GM23338 (cell line): ENCODE results near the gene GGA1. TPM values are rescaled to one million over a fixed set of nuclear protein-coding genes. Genes with fewer than 3 reads are reported as not detected.

Experiments
- ATAC-seq: fragments of 200-7000 bp; cut with Tn5 transposase; 3 replicates; pipeline ENCODE4 v1.9.1; 2020
- DNase-seq: peaks from one replicate; pipeline ENCODE4 v3.0.0-alpha.2; 2015; ENCODE audit warnings: low spot score
- H2AFZ ChIP-seq: fragments of 200-600 bp; sonication (generic); 2 replicates; pipeline ENCODE4 v1.8.0; 2016; ENCODE audit warnings: antibody characterized with exemption, mild to moderate bottlenecking, moderate library complexity
- H3F3A ChIP-seq: fragments of 200-600 bp; sonication (generic); replicated peaks from 2 replicates; pipeline ENCODE4 v1.8.0; 2017; ENCODE audit warnings: antibody characterized with exemption, mixed run types, low read depth
- H3K27ac ChIP-seq: fragments of 200-600 bp; sonication (generic); 2 replicates; pipeline ENCODE4 v1.6.1; 2016; ENCODE audit warnings: low read depth
- H3K27me3 ChIP-seq: fragments of 200-600 bp; sonication (generic); 2 replicates; pipeline ENCODE4 v1.8.0; 2016; ENCODE audit warnings: mild to moderate bottlenecking, mixed run types, moderate library complexity; ENCODE audit not compliant: insufficient read depth
- H3K36me3 ChIP-seq: fragments of 200-600 bp; sonication (generic); 2 replicates; pipeline ENCODE4 v1.8.0; 2016; ENCODE audit warnings: mild to moderate bottlenecking; ENCODE audit not compliant: insufficient read depth
- H3K4me1 ChIP-seq: fragments of 200-600 bp; sonication (generic); 2 replicates; pipeline ENCODE4 v1.8.0; 2016; ENCODE audit warnings: mild to moderate bottlenecking, moderate library complexity; ENCODE audit not compliant: insufficient read depth
- H3K4me2 ChIP-seq: fragments of 200-600 bp; sonication (generic); 2 replicates; pipeline ENCODE4 v1.7.1; 2017; ENCODE audit warnings: mixed run types
- H3K4me3 ChIP-seq: fragments of 200-600 bp; sonication (generic); 2 replicates; pipeline ENCODE4 v1.6.1; 2016; ENCODE audit warnings: mixed run types
- H3K79me2 ChIP-seq: fragments of 200-600 bp; sonication (generic); replicated peaks from 2 replicates; pipeline ENCODE4 v1.8.0; 2017; ENCODE audit warnings: mild to moderate bottlenecking; ENCODE audit not compliant: insufficient read depth
- H3K9me2 ChIP-seq: fragments of 200-600 bp; sonication (generic); 2 replicates; pipeline ENCODE4 v1.8.0; 2017; ENCODE audit not compliant: insufficient read depth
- H4K20me1 ChIP-seq: fragments of 200-600 bp; sonication (generic); replicated peaks from 2 replicates; pipeline ENCODE4 v1.8.0; 2017; ENCODE audit warnings: mild to moderate bottlenecking; ENCODE audit not compliant: insufficient read depth
- H3K27ac Mint-ChIP-seq: 2 replicates; pipeline ENCODE4 v1.8.0; 2020; ENCODE audit warnings: inconsistent platforms, mild to moderate bottlenecking, moderate library complexity, mixed read lengths
- H3K27me3 Mint-ChIP-seq: 3 replicates; pipeline ENCODE4 v1.8.0; 2022; ENCODE audit warnings: low read depth, mild to moderate bottlenecking, moderate library complexity, mixed read lengths, inconsistent platforms; ENCODE audit not compliant: insufficient read depth, poor library complexity
- H3K36me3 Mint-ChIP-seq: 3 replicates; pipeline ENCODE4 v1.8.0; 2021; ENCODE audit warnings: low read depth, mild to moderate bottlenecking, inconsistent platforms, moderate library complexity, mixed read lengths
- H3K4me1 Mint-ChIP-seq: 3 replicates; pipeline ENCODE4 v1.8.0; 2020; ENCODE audit warnings: mild to moderate bottlenecking, inconsistent platforms, mixed read lengths
- H3K4me3 Mint-ChIP-seq: 3 replicates; pipeline ENCODE4 v1.8.0; 2021; ENCODE audit warnings: moderate library complexity, mild to moderate bottlenecking, inconsistent platforms, mixed read lengths
- H3K9me3 Mint-ChIP-seq: 3 replicates; pipeline ENCODE4 v1.8.0; 2020; ENCODE audit warnings: moderate library complexity, mild to moderate bottlenecking, inconsistent platforms, mixed read lengths
- CREB1 ChIP-seq: fragments of 250-450 bp; sonication (Bioruptor Pico); IDR thresholded peaks from 2 replicates; pipeline ENCODE4 v1.5.0; 2020; ENCODE audit warnings: low read depth, mild to moderate bottlenecking, moderate library complexity
- EZH2 ChIP-seq: fragments of 200-600 bp; sonication (generic); IDR thresholded peaks from one replicate; pipeline ENCODE4 v1.8.0; 2017; ENCODE audit warnings: antibody characterized with exemption, mild to moderate bottlenecking, low read depth; ENCODE audit not compliant: unreplicated experiment
- EZH2phosphoT487 ChIP-seq: fragments of 200-600 bp; sonication (generic); IDR thresholded peaks from one replicate; pipeline ENCODE4 v1.8.1; 2018; ENCODE audit warnings: antibody characterized with exemption; ENCODE audit not compliant: unreplicated experiment
- JUNB ChIP-seq: IDR thresholded peaks from one replicate; pipeline ENCODE4 v1.6.1; 2016; ENCODE audit warnings: antibody characterized with exemption; ENCODE audit not compliant: unreplicated experiment
- NANOG ChIP-seq: IDR thresholded peaks from 2 replicates; pipeline ENCODE4 v1.6.1; 2016; ENCODE audit warnings: antibody characterized with exemption, borderline replicate concordance
- POLR2AphosphoS5 ChIP-seq: IDR thresholded peaks from 2 replicates; pipeline ENCODE4 v1.6.1; 2016; ENCODE audit warnings: antibody characterized with exemption, low read depth
- ZNF114 ChIP-seq: fragments of 250-450 bp; sonication (Bioruptor Pico); IDR thresholded peaks from 2 replicates; pipeline ENCODE4 v1.5.0; 2020; ENCODE audit warnings: mild to moderate bottlenecking, moderate library complexity
- polyA plus RNA-seq: library from polyadenylated mRNA; unstranded; fragments of >200 nt; fragmentation: Nextera tagmentation; extraction: Ambion mirVana; gene quantifications from 2 replicates; pipeline ENCODE4 v1.2.1, GENCODE V29; 2016
- total RNA-seq: library from RNA; depleted of rRNA; stranded (reverse); fragments of >200 nt; shearing (Covaris generic); gene quantifications from 2 replicates; pipeline ENCODE4 v1.2.3, GENCODE V29; 2014
- TF ChIP-seq, protein P1 (sequence below): IDR thresholded peaks from 2 replicates; pipeline ENCODE4 v1.6.1; 2016; ENCODE audit warnings: antibody characterized with exemption
- TF ChIP-seq, protein P2 (sequence below), 2 experiments: fragments of 200-600 bp in 1 of 2; sonication (generic) in 1 of 2; conservative IDR thresholded peaks; 2 replicates each; pipeline versions ENCODE4 v1.5.1 to v1.6.1; 2016 to 2017; ENCODE audit warnings: antibody characterized with exemption in 2 of 2, low read depth in 2 of 2, mild to moderate bottlenecking in 2 of 2, moderate library complexity in 1 of 2

The GGA1 gene
- total and polyA plus RNA-seq, 2 experiments from 2014 or later, result 36.9 to 57.1 TPM

DNA sequence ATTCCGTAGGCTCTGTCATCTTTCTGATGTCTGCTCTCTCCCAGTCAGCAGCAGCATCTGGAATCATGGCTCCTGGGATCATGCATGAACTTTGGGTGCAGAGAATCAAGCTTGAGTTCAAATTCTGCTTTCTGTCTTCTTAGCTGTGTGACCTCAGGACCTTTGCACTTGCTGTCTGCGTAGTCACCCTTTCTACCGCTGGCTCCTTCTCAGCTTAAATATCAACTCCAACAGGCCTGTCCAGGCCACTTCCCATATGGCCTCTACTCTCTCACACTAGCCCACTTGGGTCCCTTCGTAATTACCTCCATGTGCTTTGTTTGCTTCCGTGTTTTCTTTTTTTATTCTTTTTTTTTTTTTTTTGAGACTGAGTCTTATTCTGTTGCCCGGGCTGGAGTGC lies 4.6 kb upstream of the GGA1 start:
- Histone ChIP-seq H3K79me2 (no peaks in the 10 kb centered on the region), H3F3A (peaks cover 4% of the 10 kb centered on the region), H4K20me1 (no peaks in the 10 kb centered on the region), H3K4me1 (peaks cover 3% of the 10 kb centered on the region; the same call in 1 of the 2 replicates), H3K9me2 (no peaks in the 10 kb centered on the region), H3K27me3 (no peaks in the 10 kb centered on the region), H2AFZ (no peak overlapping the region), H3K27ac (no peak overlapping the region), H3K4me3 (no peak overlapping the region), H3K36me3 (no peaks in the 10 kb centered on the region), H3K4me2 (no peak overlapping the region)
- no peak for DNase-seq
- no peak for TF ChIP-seq JUNB
- TF ChIP-seq ZNF114 (CRISPR knock-in tag), result no peak
- no peak for TF ChIP-seq EZH2
- TF ChIP-seq EZH2phosphoT487, result no peak
- Mint-ChIP-seq H3K4me1 (peaks cover 14% of the 10 kb centered on the region), H3K27ac (no peak overlapping the region), H3K4me3 (no peak overlapping the region), H3K27me3 (peaks cover 10% of the 10 kb centered on the region), H3K9me3 (no peaks in the 10 kb centered on the region; the same call in 2 of the 3 replicates), H3K36me3 (no peaks in the 10 kb centered on the region)
- no peak for ATAC-seq

DNA sequence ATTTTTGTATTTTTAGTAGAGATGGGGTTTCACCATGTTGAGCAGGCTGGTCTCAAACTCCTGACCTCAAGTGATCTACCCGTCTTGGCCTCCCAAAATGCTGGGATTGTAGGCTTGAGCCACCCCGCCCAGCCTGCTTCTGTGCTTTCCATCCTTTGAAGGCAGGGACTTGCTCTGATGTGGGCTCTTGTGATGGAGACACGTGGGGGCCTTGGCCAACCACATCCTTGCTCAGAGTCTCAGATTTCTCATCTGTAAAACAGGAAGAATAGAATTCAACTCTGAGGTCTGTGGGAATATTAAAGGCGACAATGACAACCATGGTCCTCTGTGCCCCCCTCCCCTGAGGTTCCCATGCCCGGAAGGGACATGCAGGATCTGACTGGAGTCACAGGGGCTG lies 3.8 kb upstream of the GGA1 start:
- Histone ChIP-seq H3K36me3 (no peaks in the 10 kb centered on the region), H3K9me2 (no peaks in the 10 kb centered on the region), H3K4me3 (no peak overlapping the region), H3K79me2 (peaks cover 7% of the 10 kb centered on the region), H4K20me1 (no peaks in the 10 kb centered on the region), H3K27ac (no peak overlapping the region), H3K27me3 (no peaks in the 10 kb centered on the region), H3K4me2 (no peak overlapping the region), H3F3A (peaks cover 10% of the 10 kb centered on the region), H3K4me1 (peaks cover 9% of the 10 kb centered on the region), H2AFZ (no peak overlapping the region; the same call in 1 of the 2 replicates)
- Mint-ChIP-seq H3K4me1 (peaks cover 18% of the 10 kb centered on the region), H3K27me3 (peaks cover 15% of the 10 kb centered on the region), H3K4me3 (no peak overlapping the region), H3K36me3 (no peaks in the 10 kb centered on the region), H3K27ac (no peak overlapping the region), H3K9me3 (no peaks in the 10 kb centered on the region; the same call in 2 of the 3 replicates)
- DNase-seq (no peak), ATAC-seq (no peak)
- no peak for TF ChIP-seq NANOG

DNA sequence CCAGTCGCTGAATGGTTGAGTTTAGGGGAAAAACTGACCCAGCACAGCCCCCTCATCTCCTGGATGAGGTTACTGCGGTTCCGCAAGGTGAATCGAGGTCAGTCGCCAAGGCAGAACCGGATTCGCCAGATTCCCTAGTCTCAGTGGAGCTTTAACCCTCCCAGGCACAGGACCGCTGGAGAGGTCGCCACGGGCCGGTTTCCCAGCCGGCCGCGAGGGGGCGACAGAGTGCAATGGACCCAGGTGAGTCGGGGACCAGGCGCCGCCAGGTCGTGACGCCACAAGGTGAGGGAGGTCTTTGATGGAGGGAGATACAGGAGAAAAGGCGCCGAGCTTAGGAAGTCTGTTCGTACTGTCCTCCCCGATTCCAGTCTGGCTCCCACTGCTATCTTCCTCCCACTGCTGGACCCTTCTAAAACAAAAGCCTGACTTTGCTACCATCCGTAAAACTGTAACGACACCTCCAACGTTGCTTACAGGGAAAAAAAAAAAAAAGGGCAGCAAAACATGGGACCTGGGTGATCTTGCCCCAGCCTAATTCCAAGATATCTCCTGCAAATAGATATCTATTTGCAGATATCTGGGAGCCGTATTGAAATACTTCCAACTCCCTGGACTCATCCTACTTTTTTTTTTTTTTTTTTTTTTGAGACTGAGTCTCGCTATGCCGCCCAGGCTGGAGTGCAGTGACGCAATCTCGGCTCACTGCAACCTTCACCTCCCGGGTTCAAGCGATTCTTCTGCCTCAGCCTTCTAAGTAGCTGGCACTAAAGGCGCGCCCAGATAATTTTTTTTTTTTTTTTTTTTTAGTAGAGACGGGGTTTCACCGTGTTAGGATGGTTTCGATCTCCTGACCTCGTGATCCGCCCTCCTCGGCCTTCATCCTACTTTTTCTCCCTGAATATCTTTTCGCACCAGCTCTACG lies 1.4 kb upstream of the GGA1 start:
- H3K9me3 Mint-ChIP-seq, result no peaks in the 10 kb centered on the region; the same call in 2 of the 3 replicates
- peaks cover 15% of the 10 kb centered on the region for H3K27me3 Mint-ChIP-seq
- H3K4me1 Mint-ChIP-seq, result peaks cover 11% of the 10 kb centered on the region
- peaks cover 13% of the 10 kb centered on the region for H3F3A ChIP-seq
- DNase-seq (peak; percentile 96), ATAC-seq (peak; percentile 58)
- peak; percentile 90 for TF ChIP-seq CREB1 (CRISPR knock-in tag)
- no peak for TF ChIP-seq ZNF114 (CRISPR knock-in tag)
- peak; percentile 78 for TF ChIP-seq POLR2AphosphoS5
- TF ChIP-seq, protein P1, sequence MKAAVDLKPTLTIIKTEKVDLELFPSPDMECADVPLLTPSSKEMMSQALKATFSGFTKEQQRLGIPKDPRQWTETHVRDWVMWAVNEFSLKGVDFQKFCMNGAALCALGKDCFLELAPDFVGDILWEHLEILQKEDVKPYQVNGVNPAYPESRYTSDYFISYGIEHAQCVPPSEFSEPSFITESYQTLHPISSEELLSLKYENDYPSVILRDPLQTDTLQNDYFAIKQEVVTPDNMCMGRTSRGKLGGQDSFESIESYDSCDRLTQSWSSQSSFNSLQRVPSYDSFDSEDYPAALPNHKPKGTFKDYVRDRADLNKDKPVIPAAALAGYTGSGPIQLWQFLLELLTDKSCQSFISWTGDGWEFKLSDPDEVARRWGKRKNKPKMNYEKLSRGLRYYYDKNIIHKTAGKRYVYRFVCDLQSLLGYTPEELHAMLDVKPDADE, result 0 out of 2 replicates have a peak, but pooled peaks have one; percentile 41
- TF ChIP-seq, protein P2, sequence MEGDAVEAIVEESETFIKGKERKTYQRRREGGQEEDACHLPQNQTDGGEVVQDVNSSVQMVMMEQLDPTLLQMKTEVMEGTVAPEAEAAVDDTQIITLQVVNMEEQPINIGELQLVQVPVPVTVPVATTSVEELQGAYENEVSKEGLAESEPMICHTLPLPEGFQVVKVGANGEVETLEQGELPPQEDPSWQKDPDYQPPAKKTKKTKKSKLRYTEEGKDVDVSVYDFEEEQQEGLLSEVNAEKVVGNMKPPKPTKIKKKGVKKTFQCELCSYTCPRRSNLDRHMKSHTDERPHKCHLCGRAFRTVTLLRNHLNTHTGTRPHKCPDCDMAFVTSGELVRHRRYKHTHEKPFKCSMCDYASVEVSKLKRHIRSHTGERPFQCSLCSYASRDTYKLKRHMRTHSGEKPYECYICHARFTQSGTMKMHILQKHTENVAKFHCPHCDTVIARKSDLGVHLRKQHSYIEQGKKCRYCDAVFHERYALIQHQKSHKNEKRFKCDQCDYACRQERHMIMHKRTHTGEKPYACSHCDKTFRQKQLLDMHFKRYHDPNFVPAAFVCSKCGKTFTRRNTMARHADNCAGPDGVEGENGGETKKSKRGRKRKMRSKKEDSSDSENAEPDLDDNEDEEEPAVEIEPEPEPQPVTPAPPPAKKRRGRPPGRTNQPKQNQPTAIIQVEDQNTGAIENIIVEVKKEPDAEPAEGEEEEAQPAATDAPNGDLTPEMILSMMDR (conservative IDR thresholded peaks at IDR 0.05; ENCODE audit: low read depth in 2 of 2), result peak; percentile 97 to 99
- H3K4me3 ChIP-seq, result peak overlapping the region; percentile 94
- H3K27me3 ChIP-seq, result no peaks in the 10 kb centered on the region
- H3K9me2 ChIP-seq, result no peaks in the 10 kb centered on the region
- peaks cover 25% of the 10 kb centered on the region for H3K79me2 ChIP-seq
- peak overlapping the region; percentile 86 for H3K4me3 Mint-ChIP-seq
- peak overlapping the region; percentile 98 for H3K27ac ChIP-seq
- H3K4me2 ChIP-seq, result peak overlapping the region; percentile 83
- no peaks in the 10 kb centered on the region for H3K36me3 ChIP-seq
- H4K20me1 ChIP-seq, result no peaks in the 10 kb centered on the region
- 0 out of 2 replicates have a peak overlapping the region, but pooled peaks have one; percentile 64 for H2AFZ ChIP-seq
- H3K36me3 Mint-ChIP-seq, result no peaks in the 10 kb centered on the region
- H3K4me1 ChIP-seq, result peaks cover 12% of the 10 kb centered on the region
- peak overlapping the region; percentile 97 for H3K27ac Mint-ChIP-seq
